H1 (cell line): ENCODE results near the gene NT5M. TPM values are rescaled to one million over a fixed set of nuclear protein-coding genes. Genes with fewer than 3 reads are reported as not detected.
A peak's percentile ranks its signal among the peaks of the same experiment; 100 is the strongest.

Experiments used
- CTCF ChIA-PET: fragments of 300-600 bp; sonication (Branson Sonifier 250); formaldehyde crosslinking; loops from one replicate; lab custom pipeline; 2021; ENCODE audit not compliant: partially characterized antibody; lab: Charles Lee
- POLR2A ChIA-PET: fragments of 300-600 bp; sonication (Branson Sonifier 250); formaldehyde crosslinking; loops from one replicate; lab custom pipeline; 2021; ENCODE audit warnings: inconsistent platforms; ENCODE audit not compliant: partially characterized antibody; lab: Charles Lee
- DNase-seq, 2 experiments: peaks; one replicate each; pipeline versions ENCODE4 v3.0.0 to v3.0.0-alpha.2; 2010 to 2022; ENCODE audit warnings: low spot score in 2 of 2, low read depth in 1 of 2, mixed read lengths in 1 of 2
- FAIRE-seq: peaks from 2 replicates; lab custom pipeline; 2011; peaks lifted over from hg19 to GRCh38; lab: Jason Lieb, UNC
- H2AFZ ChIP-seq: 2 replicates; pipeline ENCODE4 v1.8.1; 2012; ENCODE audit warnings: low read length, inconsistent platforms
- H2AK5ac ChIP-seq: 2 replicates; pipeline ENCODE4 v1.6.1; 2013; ENCODE audit warnings: low read depth, low read length
- H2BK120ac ChIP-seq: replicated peaks from 2 replicates; pipeline ENCODE3; 2013; ENCODE audit warnings: low read depth, low read length, inconsistent platforms
- H2BK12ac ChIP-seq: 2 replicates; pipeline ENCODE4 v1.6.1; 2013; ENCODE audit warnings: low read depth, low read length
- H2BK15ac ChIP-seq: 2 replicates; pipeline ENCODE4 v1.6.1; 2013; ENCODE audit warnings: low read length
- H2BK20ac ChIP-seq: 2 replicates; pipeline ENCODE4 v1.6.1; 2013; ENCODE audit warnings: low read length
- H2BK5ac ChIP-seq: 2 replicates; pipeline ENCODE4 v1.6.1; 2013; ENCODE audit warnings: low read depth, low read length
- H3K14ac ChIP-seq: 2 replicates; pipeline ENCODE4 v1.6.1; 2013; ENCODE audit warnings: inconsistent platforms; ENCODE audit not compliant: insufficient read length
- H3K18ac ChIP-seq: 2 replicates; pipeline ENCODE4 v1.6.1; 2013; ENCODE audit warnings: low read length; ENCODE audit errors: extremely low read depth
- H3K23ac ChIP-seq: 2 replicates; pipeline ENCODE4 v1.6.1; 2013; ENCODE audit warnings: inconsistent platforms; ENCODE audit not compliant: insufficient read length
- H3K23me2 ChIP-seq: 2 replicates; pipeline ENCODE4 v1.6.1; 2013; ENCODE audit warnings: low read depth, low read length
- H3K27ac ChIP-seq: 2 replicates; pipeline ENCODE4 v1.6.1; 2011; ENCODE audit warnings: low read depth, low read length, inconsistent platforms
- H3K27me3 ChIP-seq, 4 experiments: replicated peaks in 1 of 4; 1 replicate in 1 of 4; 2 replicates in 3 of 4; pipeline versions ENCODE4 v1.6.1 to v1.8.1; 2011 to 2013; ENCODE audit warnings: low read length in 3 of 4, mild to moderate bottlenecking in 3 of 4, inconsistent platforms in 2 of 4, mixed read lengths in 2 of 4, moderate library complexity in 1 of 4; ENCODE audit not compliant: control insufficient read depth in 3 of 4, insufficient read depth in 3 of 4; ENCODE audit errors: extremely low read depth in 1 of 4
- H3K36me3 ChIP-seq, 4 experiments: 2 replicates each; pipeline versions ENCODE4 v1.6.1 to v1.8.1; 2011 to 2013; ENCODE audit warnings: mild to moderate bottlenecking in 4 of 4, low read length in 3 of 4, moderate library complexity in 2 of 4, control low read depth in 1 of 4, inconsistent platforms in 1 of 4; ENCODE audit not compliant: insufficient read depth in 4 of 4, control insufficient read depth in 2 of 4
- H3K4ac ChIP-seq: replicated peaks from 2 replicates; pipeline ENCODE3; 2013; ENCODE audit warnings: low read length, low read depth, mixed read lengths, inconsistent platforms; ENCODE audit not compliant: insufficient read length
- H3K4me1 ChIP-seq, 4 experiments: replicated peaks in 1 of 4; 1 replicate in 1 of 4; 2 replicates in 3 of 4; pipeline versions ENCODE4 v1.6.1 to v1.8.1; 2011 to 2013; ENCODE audit warnings: low read length in 3 of 4, inconsistent platforms in 2 of 4, mixed read lengths in 1 of 4; ENCODE audit not compliant: insufficient read depth in 4 of 4, control insufficient read depth in 3 of 4
- H3K4me2 ChIP-seq, 2 experiments: 2 replicates each; pipeline versions ENCODE4 v1.6.1 to v1.8.1; 2011 to 2013; ENCODE audit warnings: low read depth in 2 of 2, low read length in 2 of 2, control low read depth in 1 of 2, inconsistent platforms in 1 of 2, mild to moderate bottlenecking in 1 of 2; ENCODE audit not compliant: insufficient read depth in 1 of 2
- H3K4me3 ChIP-seq, 4 experiments: fragments of 200-600, 300-600 bp in 1 of 4; sonication (generic), shearing (Covaris generic), sonication (Bioruptor Twin) in 1 of 4; 2 replicates each; pipeline versions ENCODE4 v1.5.1 to v1.8.1; 2011 to 2016; ENCODE audit warnings: low read length in 4 of 4, low read depth in 3 of 4, control low read depth in 2 of 4, inconsistent platforms in 2 of 4, mild to moderate bottlenecking in 2 of 4, mixed read lengths in 1 of 4, moderate library complexity in 1 of 4; ENCODE audit not compliant: insufficient read depth in 2 of 4; ENCODE audit errors: extremely low read depth in 1 of 4
- H3K56ac ChIP-seq: replicated peaks from 2 replicates; pipeline ENCODE3; 2013; ENCODE audit warnings: low read depth, mild to moderate bottlenecking, mixed read lengths, low read length, inconsistent platforms; ENCODE audit not compliant: insufficient read length
- H3K79me1 ChIP-seq: 2 replicates; pipeline ENCODE4 v1.6.1; 2013; ENCODE audit warnings: low read depth, low read length, control low read depth
- H3K79me2 ChIP-seq, 2 experiments: 2 replicates each; pipeline versions ENCODE4 v1.6.1 to v1.8.1; 2012 to 2013; ENCODE audit warnings: low read length in 2 of 2, mild to moderate bottlenecking in 2 of 2, inconsistent platforms in 1 of 2; ENCODE audit not compliant: insufficient read depth in 2 of 2, control insufficient read depth in 1 of 2
- H3K9ac ChIP-seq, 4 experiments: replicated peaks in 1 of 4; 1 replicate in 1 of 4; 2 replicates in 3 of 4; pipeline versions ENCODE4 v1.6.1 to v1.8.1; 2011 to 2013; ENCODE audit warnings: low read depth in 3 of 4, low read length in 3 of 4, control low read depth in 2 of 4, mild to moderate bottlenecking in 2 of 4, moderate library complexity in 2 of 4, inconsistent platforms in 1 of 4; ENCODE audit errors: extremely low read depth in 1 of 4
- H3K9me3 ChIP-seq, 2 experiments: 2 replicates each; pipeline versions ENCODE4 v1.6.1 to v1.8.1; 2012 to 2013; ENCODE audit warnings: mild to moderate bottlenecking in 2 of 2, moderate library complexity in 2 of 2, control low read depth in 1 of 2, inconsistent platforms in 1 of 2, low read depth in 1 of 2, low read length in 1 of 2, mixed read lengths in 1 of 2; ENCODE audit not compliant: insufficient read depth in 2 of 2
- H4K20me1 ChIP-seq, 2 experiments: replicated peaks in 1 of 2; 2 replicates each; pipeline versions ENCODE3 to v1.8.1; 2011 to 2013; ENCODE audit warnings: inconsistent platforms in 2 of 2, low read length in 2 of 2, mild to moderate bottlenecking in 1 of 2; ENCODE audit not compliant: insufficient read depth in 2 of 2, control insufficient read depth in 1 of 2
- H4K5ac ChIP-seq: 2 replicates; pipeline ENCODE4 v1.6.1; 2013; ENCODE audit warnings: low read length, low read depth, mixed read lengths, inconsistent platforms; ENCODE audit not compliant: insufficient read length
- H4K8ac ChIP-seq: 2 replicates; pipeline ENCODE4 v1.8.0; 2013; ENCODE audit warnings: mild to moderate bottlenecking, moderate library complexity, low read length, inconsistent platforms; ENCODE audit not compliant: insufficient read depth; ENCODE audit errors: extremely low read depth
- H4K91ac ChIP-seq: replicated peaks from 2 replicates; pipeline ENCODE3; 2013; ENCODE audit warnings: low read length, mixed read lengths, inconsistent platforms; ENCODE audit not compliant: insufficient read length
- ASH2L ChIP-seq: fragments of 200-600, 300-600 bp; sonication (generic); IDR thresholded peaks from one replicate; pipeline ENCODE4 v1.7.1; 2017; ENCODE audit warnings: low read length
- ATF2 ChIP-seq: IDR thresholded peaks from 2 replicates; pipeline ENCODE4 v1.6.1; 2012; ENCODE audit warnings: low read length, inconsistent platforms
- BCL11A ChIP-seq, 2 experiments: IDR thresholded peaks; one replicate each; pipeline ENCODE4 v1.6.1; 2011; ENCODE audit warnings: low read depth in 2 of 2, low read length in 2 of 2, mild to moderate bottlenecking in 2 of 2
- BRCA1 ChIP-seq: IDR thresholded peaks from 2 replicates; pipeline ENCODE4 v1.6.1; 2012; ENCODE audit warnings: low read depth, low read length, improper control_type of control experiment
- CHD2 ChIP-seq: IDR thresholded peaks from 2 replicates; pipeline ENCODE4 v1.6.1; 2012; ENCODE audit warnings: low read length, improper control_type of control experiment
- NANOG ChIP-seq: IDR thresholded peaks from 2 replicates; pipeline ENCODE4 v1.6.1; 2011; ENCODE audit warnings: low read length, low read depth, mild to moderate bottlenecking, inconsistent platforms; ENCODE audit not compliant: insufficient read depth, poor library complexity, severe bottlenecking
- SAP30 ChIP-seq: fragments of 300-600 bp; sonication (generic); IDR thresholded peaks from 2 replicates; pipeline ENCODE4 v1.7.1; 2012; ENCODE audit warnings: low read length, moderate library complexity, mild to moderate bottlenecking, inconsistent platforms; ENCODE audit not compliant: insufficient read depth, insufficient replicate concordance
- WGBS, 2 experiments: shearing (Covaris generic) in 1 of 2; methylation state at CpG; one replicate each; pipeline versions ENCODE4 v1.1.6 to v1.1.7; 2013 to 2015; ENCODE audit warnings: low lambda C conversion rate in 2 of 2, mixed read lengths in 2 of 2, inconsistent platforms in 1 of 2, low coverage in 1 of 2, missing lambda C conversion rate in 1 of 2; ENCODE audit not compliant: insufficient replicate concordance in 2 of 2, insufficient coverage in 1 of 2, insufficient read length in 1 of 2; ENCODE audit errors: extremely low coverage in 1 of 2, missing lambda C conversion rate in 1 of 2; 5-methylcytosine and 5-hydroxymethylcytosine counted together
- polyA plus RNA-seq, 7 experiments: library from polyadenylated mRNA; depleted of rRNA in 3 of 7; stranded (reverse) in 5 of 7; unstranded in 2 of 7; fragments of >200 nt in 5 of 7; fragments of 200-250 nt in 2 of 7; gene quantifications; 1 replicate in 5 of 7; 2 replicates in 1 of 7; 4 replicates in 1 of 7; pipeline versions ENCODE4 v1.2.1 to v1.2.3, GENCODE V29; 2011 to 2013; ENCODE audit warnings: missing spikeins in 2 of 7, mixed read lengths in 2 of 7
- total RNA-seq: library from RNA; stranded (reverse); fragmentation: NEBNext Ultra II Directional; extraction: Animal tissue kit (Norgen Biotek cat#: 25700); gene quantifications from 2 replicates; pipeline ENCODE4 v1.2.1, GENCODE V29; 2021

Gene NT5M
- total and polyA plus RNA-seq, 2 of the 8 experiments (the other 6 are each of a cell fraction or from before 2014, with no cell fraction given), result 7.6 to 18.2 TPM

GRCh38 chr17:17304521-17304985 is 1.4 kb downstream of the NT5M start:
- POLR2A ChIA-PET, result interaction anchor here (0.6 kb wide), 1 partner anchor 10 kb away, joined by 3 read pairs; no protein-coding TSS in a partner anchor
- H4K5ac ChIP-seq, result no peak overlapping the region
- no peak overlapping the region for H3K27ac ChIP-seq
- H3K18ac ChIP-seq, result no peak overlapping the region
- H2BK15ac ChIP-seq, result no peak overlapping the region
- DNase-seq (no peak), FAIRE-seq (no peak)
- no peak overlapping the region for H2BK120ac ChIP-seq
- H3K56ac ChIP-seq, result no peak overlapping the region
- H3K4ac ChIP-seq, result no peak overlapping the region
- TF ChIP-seq ATF2 (no peak), BRCA1 (no peak), CHD2 (no peak), SAP30 (no peak), NANOG (no peak), ASH2L (no peak), BCL11A (IDR thresholded peaks at IDR 0.05; ENCODE audit: low read depth in 2 of 2, low read length in 2 of 2) (no peak)
- H3K79me1 ChIP-seq, result no peaks in the 10 kb centered on the region
- 75% methylated on average over 2 of the region's 2 CpGs; no CpG with 5 or more reads in 1 of the 2 experiments for WGBS, 2 experiments
- no peak overlapping the region for H3K14ac ChIP-seq
- H3K4me3 ChIP-seq, result peak overlapping the region in 2 of 4 experiments; percentile 67 to 75; a peak in 3 of 8 replicates
- H3K9ac ChIP-seq, result peak overlapping the region in 1 of 4 experiments; percentile 60; a peak in 1 of 7 replicates
- no peaks in the 10 kb centered on the region for H3K9me3 ChIP-seq
- no peak overlapping the region for H2AFZ ChIP-seq
- H2AK5ac ChIP-seq, result no peak overlapping the region
- no peaks in the 10 kb centered on the region for H4K20me1 ChIP-seq
- H3K23me2 ChIP-seq, result peaks cover 11% of the 10 kb centered on the region
- peaks cover 0 to 10% (median 8%) of the 10 kb centered on the region in 4 experiments; a peak in 5 of 7 replicates for H3K27me3 ChIP-seq
- CTCF ChIA-PET, result interaction anchor here (0.8 to 1.4 kb wide), 4 partner anchors 9 to 37 kb away, joined by 3 to 7 read pairs (median 5); no protein-coding TSS in a partner anchor
- no peak overlapping the region for H4K91ac ChIP-seq
- no peaks in the 10 kb centered on the region for H3K36me3 ChIP-seq
- H3K4me1 ChIP-seq, result peaks cover 0 to 6% (median under 1%) of the 10 kb centered on the region in 4 experiments; a peak in 4 of 7 replicates
- H3K79me2 ChIP-seq, result no peaks in the 10 kb centered on the region
- H4K8ac ChIP-seq, result no peak overlapping the region
- no peak overlapping the region for H3K23ac ChIP-seq
- H2BK12ac ChIP-seq, result peak overlapping the region; percentile 9; the same call in 1 of the 2 replicates
- H2BK20ac ChIP-seq, result no peak overlapping the region
- H3K4me2 ChIP-seq, result peak overlapping the region; percentile 96 to 99; a peak in 3 of 4 replicates
- no peak overlapping the region for H2BK5ac ChIP-seq
